Brain microvascular endothelial cell (primary cell): ENCODE measurements around the gene HNF1B.

Experiments
- DNase-seq: peaks from one replicate; pipeline ENCODE4 v3.0.0-alpha.2; 2020
- H3K27ac ChIP-seq: fragments of 250-450 bp; sonication (Bioruptor Pico); 2 replicates; pipeline ENCODE4 v1.5.1; 2020; ENCODE audit warnings: mild to moderate bottlenecking, moderate library complexity
- H3K27me3 ChIP-seq: fragments of 250-450 bp; sonication (Bioruptor Pico); replicated peaks from 2 replicates; pipeline ENCODE4 v1.5.1; 2020; ENCODE audit warnings: mild to moderate bottlenecking
- H3K36me3 ChIP-seq: fragments of 250-450 bp; sonication (Bioruptor Pico); replicated peaks from 2 replicates; pipeline ENCODE4 v1.5.1; 2020; ENCODE audit warnings: mild to moderate bottlenecking
- H3K4me3 ChIP-seq: 2 replicates; pipeline ENCODE4 v1.5.1; 2011; ENCODE audit warnings: low read depth, mild to moderate bottlenecking, control low read depth, low read length, moderate library complexity
- in situ Hi-C: cut with HindIII; loops from 2 replicates; pipeline ENCODE4 v1.10.0; 2017; ENCODE audit warnings: low sequenced_read_pairs, low pct_ligation_motif_present
- TF ChIP-seq, protein P1 (sequence below): IDR thresholded peaks from 2 replicates; pipeline ENCODE4 v1.5.1; 2011; ENCODE audit warnings: low read depth, mild to moderate bottlenecking, moderate library complexity, low read length, control low read depth, inconsistent platforms; ENCODE audit errors: missing control alignments

HNF1B gene

DNA sequence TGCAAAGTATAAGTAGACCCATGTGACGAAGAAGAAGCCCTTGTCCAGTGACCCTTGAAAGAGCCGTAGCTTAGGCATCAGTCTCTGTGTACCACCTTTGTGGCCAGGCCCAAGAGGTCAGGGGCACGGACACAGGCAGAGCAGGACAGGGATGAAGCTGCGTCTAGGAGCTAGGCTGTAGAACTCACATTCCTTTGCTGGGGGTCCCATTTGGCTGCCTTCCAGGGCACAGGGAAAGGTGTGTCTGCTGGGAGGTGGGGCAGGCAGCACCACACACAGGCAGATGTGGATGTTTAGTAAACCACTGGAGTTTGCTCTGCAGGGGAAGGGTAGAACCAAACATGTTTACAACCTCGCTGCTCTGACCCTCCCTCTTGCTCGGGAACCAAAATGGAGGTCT is 33.7 kb downstream of the HNF1B start:
- H3K27me3 ChIP-seq = no peaks in the 10 kb centered on the region
- no peak for DNase-seq
- TF ChIP-seq, protein P1, sequence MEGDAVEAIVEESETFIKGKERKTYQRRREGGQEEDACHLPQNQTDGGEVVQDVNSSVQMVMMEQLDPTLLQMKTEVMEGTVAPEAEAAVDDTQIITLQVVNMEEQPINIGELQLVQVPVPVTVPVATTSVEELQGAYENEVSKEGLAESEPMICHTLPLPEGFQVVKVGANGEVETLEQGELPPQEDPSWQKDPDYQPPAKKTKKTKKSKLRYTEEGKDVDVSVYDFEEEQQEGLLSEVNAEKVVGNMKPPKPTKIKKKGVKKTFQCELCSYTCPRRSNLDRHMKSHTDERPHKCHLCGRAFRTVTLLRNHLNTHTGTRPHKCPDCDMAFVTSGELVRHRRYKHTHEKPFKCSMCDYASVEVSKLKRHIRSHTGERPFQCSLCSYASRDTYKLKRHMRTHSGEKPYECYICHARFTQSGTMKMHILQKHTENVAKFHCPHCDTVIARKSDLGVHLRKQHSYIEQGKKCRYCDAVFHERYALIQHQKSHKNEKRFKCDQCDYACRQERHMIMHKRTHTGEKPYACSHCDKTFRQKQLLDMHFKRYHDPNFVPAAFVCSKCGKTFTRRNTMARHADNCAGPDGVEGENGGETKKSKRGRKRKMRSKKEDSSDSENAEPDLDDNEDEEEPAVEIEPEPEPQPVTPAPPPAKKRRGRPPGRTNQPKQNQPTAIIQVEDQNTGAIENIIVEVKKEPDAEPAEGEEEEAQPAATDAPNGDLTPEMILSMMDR = no peak
- in situ Hi-C loops = no loop called here
- no peak overlapping the region for H3K27ac ChIP-seq
- H3K36me3 ChIP-seq = no peaks in the 10 kb centered on the region
- no peak overlapping the region for H3K4me3 ChIP-seq

DNA sequence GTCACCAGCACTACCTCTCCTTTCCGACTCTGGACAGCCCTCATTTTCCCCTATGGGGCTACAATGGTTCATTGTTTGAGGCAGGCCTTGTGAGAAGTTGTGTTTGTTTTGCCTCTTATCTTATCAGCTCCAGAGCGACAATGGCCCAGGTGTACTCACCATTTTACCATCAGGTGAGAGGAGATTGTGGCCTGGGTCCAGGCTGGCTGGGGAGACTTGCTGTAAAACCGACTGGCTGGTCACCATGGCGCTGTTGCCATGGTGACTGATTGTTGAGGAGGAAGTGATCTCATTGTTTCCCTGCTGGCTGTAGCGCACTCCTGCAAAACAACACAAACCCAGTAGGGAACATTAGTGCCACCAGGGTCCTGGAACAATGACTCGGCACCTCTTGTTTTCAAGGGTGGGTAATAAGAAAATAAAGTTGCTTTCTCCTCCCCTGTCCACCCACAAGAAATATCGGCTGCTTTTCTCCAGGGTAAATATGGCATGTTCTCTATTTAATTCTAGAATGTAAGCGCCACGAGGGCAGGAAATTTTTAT is 34.4 kb downstream of the HNF1B start:
- Histone ChIP-seq H3K36me3 (no peaks in the 10 kb centered on the region), H3K27ac (no peak overlapping the region), H3K4me3 (no peak overlapping the region), H3K27me3 (no peaks in the 10 kb centered on the region)
- TF ChIP-seq, protein P1 = peak; percentile 34
- in situ Hi-C loops = no loop called here
- DNase-seq = peak; percentile 88

DNA sequence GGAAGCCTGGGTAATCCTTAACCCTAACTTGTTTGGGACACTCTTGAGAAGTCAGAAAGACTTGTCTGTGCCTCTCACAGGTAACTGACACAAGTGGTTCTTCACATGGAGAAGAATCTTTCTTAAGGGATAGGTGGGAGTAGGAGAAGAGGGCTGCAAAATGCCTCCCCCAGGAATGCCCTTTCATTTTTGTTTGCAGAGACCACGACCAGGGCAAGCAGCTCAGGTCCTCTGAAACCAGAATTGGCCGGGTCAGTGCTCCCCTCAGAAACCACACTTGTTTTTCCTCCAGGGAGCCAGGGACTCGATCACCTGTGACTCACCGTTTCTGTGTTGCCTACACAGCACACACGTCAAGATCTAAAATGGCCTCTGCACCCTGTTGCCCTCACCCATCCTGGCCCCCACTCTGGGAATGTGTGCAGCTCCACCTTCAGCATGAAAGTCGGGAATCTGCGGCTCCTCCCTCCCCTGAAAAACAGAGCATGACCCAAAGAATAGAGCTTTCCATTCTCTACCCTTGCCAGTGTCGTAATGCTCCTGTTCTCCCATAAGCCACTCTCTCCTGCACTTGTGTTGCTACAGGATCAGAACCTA is 36.1 kb downstream of the HNF1B start:
- TF ChIP-seq, protein P1 = no peak
- H3K27me3 ChIP-seq = no peaks in the 10 kb centered on the region
- no peak overlapping the region for H3K4me3 ChIP-seq
- no peak for DNase-seq
- no peaks in the 10 kb centered on the region for H3K36me3 ChIP-seq
- no peak overlapping the region for H3K27ac ChIP-seq
- in situ Hi-C loops = no loop called here

DNA sequence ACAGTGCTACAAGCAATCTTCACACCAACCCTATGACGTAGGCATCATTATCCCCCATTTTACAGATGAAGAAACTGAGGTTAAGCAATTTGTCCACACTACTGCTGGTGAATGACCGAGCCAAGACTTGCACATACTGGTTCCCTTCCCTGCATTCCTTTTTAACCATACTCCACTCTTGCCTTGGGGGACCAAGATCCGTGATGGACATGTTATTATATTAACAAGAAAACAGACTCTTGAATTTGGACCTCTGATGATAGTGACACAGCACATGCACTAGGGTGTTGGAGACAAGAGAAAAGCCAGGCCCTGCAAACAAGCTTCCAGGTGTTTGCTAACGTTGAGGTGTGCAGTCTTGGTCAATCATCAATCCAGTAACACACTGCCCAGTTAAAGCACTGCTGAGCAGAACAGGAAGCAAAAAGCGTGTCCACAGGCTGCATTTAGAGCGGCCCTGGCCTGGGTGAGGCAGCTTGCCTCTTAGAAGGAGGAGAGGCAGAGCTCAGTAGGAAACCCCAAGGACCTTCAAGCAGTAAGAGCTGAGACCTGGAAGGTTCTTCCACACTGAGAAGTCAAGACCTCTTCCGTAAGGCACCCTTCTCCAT is 36.7 kb downstream of the HNF1B start:
- Histone ChIP-seq H3K4me3 (no peak overlapping the region), H3K36me3 (no peaks in the 10 kb centered on the region), H3K27ac (no peak overlapping the region), H3K27me3 (no peaks in the 10 kb centered on the region)
- in situ Hi-C loops = no loop called here
- DNase-seq = no peak
- TF ChIP-seq, protein P1 = no peak

DNA sequence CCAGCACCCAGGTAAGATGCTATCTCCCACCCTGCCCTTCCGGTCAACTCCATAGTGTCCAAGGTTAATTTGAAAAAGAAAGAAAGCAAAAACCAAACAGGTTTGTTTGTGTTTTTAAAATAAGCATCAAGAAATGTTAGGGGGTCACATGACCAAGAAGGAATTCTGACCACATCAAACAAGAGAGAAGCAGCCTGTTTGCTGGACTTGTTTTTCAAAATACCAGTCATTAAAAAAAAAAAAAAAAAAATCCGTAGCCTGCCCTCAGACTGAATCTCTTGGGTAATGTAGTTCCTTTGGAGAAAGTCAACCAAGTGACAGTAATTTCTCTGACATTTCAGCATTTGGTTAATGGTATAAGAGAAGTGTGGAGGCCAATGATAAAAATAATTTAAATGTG is 38.4 kb downstream of the HNF1B start:
- TF ChIP-seq, protein P1 = no peak
- Histone ChIP-seq H3K36me3 (no peaks in the 10 kb centered on the region), H3K27me3 (no peaks in the 10 kb centered on the region), H3K4me3 (no peak overlapping the region), H3K27ac (no peak overlapping the region)
- DNase-seq = no peak
- in situ Hi-C loops = no loop called here
